ENCODE data around the gene PLXDC1. TPM values are rescaled to one million over a fixed set of nuclear protein-coding genes. Genes with fewer than 3 reads are reported as not detected.
A peak's percentile ranks its signal among the peaks of the same experiment; 100 is the strongest.

Gene PLXDC1
- total and polyA plus RNA-seq, 2 of the 13 experiments (the other 11 are each of a cell fraction or from before 2014, with no cell fraction given): not detected

GRCh38 chr17:39028690-39029089 is 122.7 kb downstream of the PLXDC1 start:
- 54% methylated on average over 4 of the region's 6 CpGs for WGBS (ENCODE audit: low lambda C conversion rate)
- H3K36me3 ChIP-seq (replicated peaks in 1 of 2; ENCODE audit: control insufficient read depth in 1 of 2, insufficient read depth in 2 of 2, low read length in 2 of 2): no peaks in the 10 kb centered on the region
- no peak overlapping the region for H3K4me2 ChIP-seq (ENCODE audit: low read depth, low read length)
- no peaks in the 10 kb centered on the region for H3K9me3 ChIP-seq (ENCODE audit: low read length)
- ChIA-PET POLR2A (no interaction called here), CTCF (ENCODE audit: low intra/inter-chr PET ratio, low total read pairs) (no interaction called here)
- in situ Hi-C loops (cut with HindIII; ENCODE audit: extremely low pct_ligation_motif_present, low pct_unique_long_range_greater_than_20kb) (no loop called here), intact Hi-C loops (cut with micrococcal nuclease; ENCODE audit: unreplicated experiment) (no loop called here)
- no peak overlapping the region for H3K27ac ChIP-seq (ENCODE audit: extremely low read length, insufficient read depth, low read length)
- H3K79me2 ChIP-seq (ENCODE audit: insufficient read depth, low read length): no peaks in the 10 kb centered on the region
- peak; percentile 36; the same call in 2 of the 3 replicates for ATAC-seq
- no peak for TF ChIP-seq ZNF275 (CRISPR knock-in tag; IDR thresholded peaks at IDR 0.05; ENCODE audit: borderline replicate concordance)
- no peak for TF ChIP-seq IRF9 (CRISPR knock-in tag; IDR thresholded peaks at IDR 0.05; ENCODE audit: borderline replicate concordance)
- TF ChIP-seq ZSCAN29 (CRISPR knock-in tag; conservative IDR thresholded peaks at IDR 0.05): no peak
- no peak for TF ChIP-seq POGK (CRISPR knock-in tag; conservative IDR thresholded peaks at IDR 0.05)
- no peak overlapping the region for H2AFZ ChIP-seq (ENCODE audit: low read length)
- H3K4me1 ChIP-seq (ENCODE audit: insufficient read depth, low read length): 0 out of 2 replicates have a peak, but pooled peaks cover 8% of the 10 kb centered on the region
- H4K20me1 ChIP-seq (ENCODE audit: insufficient read depth, low read length): no peaks in the 10 kb centered on the region
- peaks cover 9 to 29% of the 10 kb centered on the region in 2 experiments; a peak in 3 of 5 replicates for H3K27me3 ChIP-seq (ENCODE audit: control insufficient read depth in 1 of 2, insufficient read depth in 2 of 2, low read length in 2 of 2)
- DNase-seq (ENCODE audit: low spot score): no peak
- no peak for FAIRE-seq
- no TSS peak for BruUV-seq (replicated peaks)
- no peak overlapping the region for H3K9ac ChIP-seq (ENCODE audit: insufficient read depth, low read depth, low read length)
- no peak overlapping the region for H3K4me3 ChIP-seq (replicated peaks in 1 of 3; ENCODE audit: insufficient read depth in 1 of 3, low read depth in 2 of 3, low read length in 3 of 3)
